Mucosa of descending colon (tissue), 3 donors: ENCODE results near the gene ST7. TPM values are rescaled to one million over a fixed set of nuclear protein-coding genes. Genes with fewer than 3 reads are reported as not detected.

ENCODE experiments used
- ATAC-seq: fragments of 200-7000 bp; cut with Tn5 transposase; one replicate; pipeline ENCODE4 v1.9.1; 2020; ENCODE audit warnings: mild to moderate bottlenecking, moderate library complexity
- DNase-seq, 3 donors: peaks; one replicate each; pipeline ENCODE4 v3.0.0-alpha.2; 2020
- H3K36me3 ChIP-seq: fragments of 200-600 bp; one replicate; pipeline ENCODE4 v1.8.0; 2021; ENCODE audit warnings: low read depth, mild to moderate bottlenecking
- H3K4me1 ChIP-seq: fragments of 200-600 bp; one replicate; pipeline ENCODE4 v1.8.0; 2021; ENCODE audit warnings: low read depth, mild to moderate bottlenecking
- H3K4me3 ChIP-seq: fragments of 200-600 bp; one replicate; pipeline ENCODE4 v1.8.0; 2021; ENCODE audit warnings: mild to moderate bottlenecking
- H3K9me3 ChIP-seq: fragments of 200-600 bp; one replicate; pipeline ENCODE4 v1.8.0; 2021; ENCODE audit warnings: mild to moderate bottlenecking
- CTCF ChIP-seq: fragments of 200-600 bp; IDR thresholded peaks from one replicate; pipeline ENCODE4 v1.8.0; 2022; ENCODE audit warnings: antibody characterized with exemption, mild to moderate bottlenecking
- intact Hi-C, 2 donors: fragments of 100-400 bp; cut with DNase I in 1 of 2; cut with micrococcal nuclease in 1 of 2; formaldehyde crosslinking; loops; one replicate each; pipeline versions ENCODE4 v1.11.0 to v1.11.1; 2022; cut with DNase I, micrococcal nuclease
- total RNA-seq, 3 donors: library from RNA; stranded (reverse); fragmentation: NEBNext Ultra II Directional in 2 of 3; extraction: Animal tissue kit (Norgen Biotek cat#: 25700) in 2 of 3; gene quantifications; one replicate each; pipeline versions ENCODE4 v1.2.1 to v1.2.4, GENCODE V29; 2021 to 2023
- donor health status: DM: no; HTN: no; CAD: no; lungs with moderate emphysema.
- donor health status: DM: no; HTN: no; CAD: no.
- donor health status: DM: no; HTN: yes; CAD: no.

ST7 gene
- total RNA-seq, 3 donors from 2014 or later: 10.1 to 22.0 (median 11.3) TPM

- TF ChIP-seq CTCF: no peak
- ATAC-seq: no peak
- H3K4me1 ChIP-seq: no peaks in the 10 kb centered on the region
- no peaks in the 10 kb centered on the region for H3K36me3 ChIP-seq
- intact Hi-C loops: loop anchor here in 1 of 2 donors (10.0 kb wide), 1 partner anchor 168 kb away; no protein-coding TSS in a partner anchor
- no peak for DNase-seq
- no peak overlapping the region for H3K4me3 ChIP-seq
- H3K9me3 ChIP-seq: no peaks in the 10 kb centered on the region
These were observed 263.3 kb downstream of the ST7 start for GRCh38 chr7:117216436-117217069.

GRCh38 chr7:117217106-117218035 is 264.1 kb downstream of the ST7 start:
- no peaks in the 10 kb centered on the region for H3K36me3 ChIP-seq

GRCh38 chr7:117218700-117219099 is 265.4 kb downstream of the ST7 start:
- intact Hi-C loops: loop anchor here in 1 of 2 donors (10.0 kb wide), 1 partner anchor 166 kb away; no protein-coding TSS in a partner anchor
- Histone ChIP-seq H3K36me3 (no peaks in the 10 kb centered on the region), H3K4me1 (no peaks in the 10 kb centered on the region), H3K9me3 (no peaks in the 10 kb centered on the region), H3K4me3 (no peak overlapping the region)
- no peak for ATAC-seq
- no peak for TF ChIP-seq CTCF
- DNase-seq: no peak

More at GRCh38 chr7:117217106-117218035, 264.1 kb downstream of the ST7 start:
- intact Hi-C loops: loop anchor here in 1 of 2 donors (10.0 kb wide), 1 partner anchor 167 kb away; no protein-coding TSS in a partner anchor
- Histone ChIP-seq H3K4me1 (no peaks in the 10 kb centered on the region), H3K9me3 (no peaks in the 10 kb centered on the region), H3K4me3 (no peak overlapping the region)
- ATAC-seq: no peak
- no peak for TF ChIP-seq CTCF
- DNase-seq: no peak

GRCh38 chr7:117219485-117219884 is 266.2 kb downstream of the ST7 start:
- intact Hi-C loops: loop anchor here in 1 of 2 donors (10.0 kb wide), 1 partner anchor 165 kb away; no protein-coding TSS in a partner anchor

GRCh38 chr7:117220836-117221235 is 267.5 kb downstream of the ST7 start:
- intact Hi-C loops: no loop called here
- H3K36me3 ChIP-seq: no peaks in the 10 kb centered on the region
- ATAC-seq: no peak
- no peaks in the 10 kb centered on the region for H3K9me3 ChIP-seq
- no peaks in the 10 kb centered on the region for H3K4me1 ChIP-seq
- H3K4me3 ChIP-seq: no peak overlapping the region
- TF ChIP-seq CTCF: no peak
- no peak for DNase-seq

More at GRCh38 chr7:117219485-117219884, 266.2 kb downstream of the ST7 start:
- H3K4me1 ChIP-seq: no peaks in the 10 kb centered on the region
- H3K4me3 ChIP-seq: no peak overlapping the region
- TF ChIP-seq CTCF: no peak
- ATAC-seq (no peak), DNase-seq (no peak)
- H3K36me3 ChIP-seq: no peaks in the 10 kb centered on the region
- no peaks in the 10 kb centered on the region for H3K9me3 ChIP-seq
